ENCODE measurements around the gene PTPRU.

Gene PTPRU

GRCh38 chr1:29235955-29236711 is at the start of gene PTPRU:
TSS of gene PTPRU (plus strand) at chr1:29236522. CDS start at chr1:29236645, 123 bp downstream.
- H3K27me3 ChIP-seq (ENCODE audit: control insufficient read depth in 1 of 2, insufficient read depth in 2 of 2, low read length in 2 of 2): peaks cover 17 to 18% of the 10 kb centered on the region in 2 donors
- peak within 1 kb of the TSS; percentile 44 for H3K27ac ChIP-seq (ENCODE audit: low read depth, low read length)
- H3K36me3 ChIP-seq (ENCODE audit: insufficient read depth, low read length): no peaks in the 10 kb centered on the region
- peak within 1 kb of the TSS; percentile 67 to 73 for H3K4me3 ChIP-seq (ENCODE audit: low read depth in 1 of 2, low read length in 2 of 2)
- peak within 1 kb of the TSS; percentile 42 for H3K9ac ChIP-seq (ENCODE audit: low read length)
- no peaks in the 10 kb centered on the region for H3K9me3 ChIP-seq (ENCODE audit: low read length)
- H3K4me1 ChIP-seq (ENCODE audit: insufficient read depth, low read length): peaks cover 11% of the 10 kb centered on the region

GRCh38 chr1:29186707-29187106 is 49.6 kb upstream of the PTPRU start:
- H3K9ac ChIP-seq (ENCODE audit: low read length): no peak overlapping the region
- H3K27me3 ChIP-seq (ENCODE audit: control insufficient read depth in 1 of 2, insufficient read depth in 2 of 2, low read length in 2 of 2): no peaks in the 10 kb centered on the region
- no peaks in the 10 kb centered on the region for H3K4me1 ChIP-seq (ENCODE audit: insufficient read depth, low read length)
- H3K9me3 ChIP-seq (ENCODE audit: low read length): no peaks in the 10 kb centered on the region
- no peaks in the 10 kb centered on the region for H3K36me3 ChIP-seq (ENCODE audit: insufficient read depth, low read length)
- no peak overlapping the region for H3K27ac ChIP-seq (ENCODE audit: low read depth, low read length)
- no peak overlapping the region for H3K4me3 ChIP-seq (ENCODE audit: low read depth in 1 of 2, low read length in 2 of 2)

DNA sequence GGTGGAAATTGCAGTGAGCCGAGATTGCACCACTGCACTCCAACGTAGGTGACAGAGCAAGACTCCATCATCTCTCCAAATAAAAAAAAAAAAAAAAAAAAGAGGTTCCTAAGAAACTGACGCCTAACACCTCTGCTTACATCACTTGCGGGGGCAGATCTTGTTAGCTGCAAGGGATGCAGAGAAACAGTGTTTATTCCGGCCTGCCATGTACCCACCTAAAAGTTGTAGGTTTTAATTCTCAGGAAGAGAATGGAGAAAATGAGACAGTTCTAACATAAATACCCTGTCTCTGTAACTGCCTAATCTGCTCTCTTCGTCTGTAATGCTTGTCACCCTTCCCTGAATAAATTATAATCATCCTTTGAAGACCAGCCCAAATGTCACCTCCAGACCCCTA is 45.6 kb upstream of the PTPRU start:
- Histone ChIP-seq H3K36me3 (ENCODE audit: insufficient read depth, low read length) (peaks cover 26% of the 10 kb centered on the region), H3K27ac (ENCODE audit: low read depth, low read length) (no peak overlapping the region), H3K9me3 (ENCODE audit: low read length) (no peaks in the 10 kb centered on the region), H3K9ac (ENCODE audit: low read length) (no peak overlapping the region), H3K4me3 (ENCODE audit: low read depth in 1 of 2, low read length in 2 of 2) (no peak overlapping the region), H3K4me1 (ENCODE audit: insufficient read depth, low read length) (no peaks in the 10 kb centered on the region), H3K27me3 (ENCODE audit: control insufficient read depth in 1 of 2, insufficient read depth in 2 of 2, low read length in 2 of 2) (no peaks in the 10 kb centered on the region)

DNA sequence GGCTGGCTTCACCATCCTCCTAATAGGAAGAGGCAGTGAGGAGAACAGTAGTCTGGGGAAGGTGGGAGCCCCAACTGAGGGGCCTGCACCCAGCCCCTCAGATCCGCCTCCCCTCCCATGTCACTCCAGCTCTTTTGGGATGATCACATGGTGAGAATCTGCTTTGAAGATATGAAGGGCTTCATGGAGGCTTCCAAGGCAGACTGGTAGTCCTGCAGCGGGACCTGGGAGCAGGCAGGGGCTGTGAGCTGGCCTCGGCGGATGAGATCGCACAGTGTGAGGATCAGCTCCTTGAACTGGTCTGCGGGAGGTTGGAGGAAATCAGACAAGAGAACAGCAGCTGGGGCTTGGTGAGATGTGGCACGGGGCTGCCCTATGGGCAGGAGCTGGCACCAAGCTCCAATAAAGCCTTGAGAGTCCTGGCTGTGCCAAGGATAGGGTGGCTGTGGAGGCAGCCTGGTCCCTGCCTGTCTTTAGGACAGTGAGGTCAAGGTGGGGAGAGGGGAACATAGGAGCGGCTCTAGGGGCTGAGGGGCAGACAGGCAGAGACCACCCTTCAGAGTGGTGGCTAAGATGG is 42.4 kb upstream of the PTPRU start:
- Histone ChIP-seq H3K4me3 (ENCODE audit: low read depth in 1 of 2, low read length in 2 of 2) (no peak overlapping the region), H3K4me1 (ENCODE audit: insufficient read depth, low read length) (peaks cover 6% of the 10 kb centered on the region), H3K36me3 (ENCODE audit: insufficient read depth, low read length) (peaks cover 30% of the 10 kb centered on the region), H3K9me3 (ENCODE audit: low read length) (no peaks in the 10 kb centered on the region), H3K9ac (ENCODE audit: low read length) (no peak overlapping the region), H3K27ac (ENCODE audit: low read depth, low read length) (no peak overlapping the region), H3K27me3 (ENCODE audit: control insufficient read depth in 1 of 2, insufficient read depth in 2 of 2, low read length in 2 of 2) (no peaks in the 10 kb centered on the region)

DNA sequence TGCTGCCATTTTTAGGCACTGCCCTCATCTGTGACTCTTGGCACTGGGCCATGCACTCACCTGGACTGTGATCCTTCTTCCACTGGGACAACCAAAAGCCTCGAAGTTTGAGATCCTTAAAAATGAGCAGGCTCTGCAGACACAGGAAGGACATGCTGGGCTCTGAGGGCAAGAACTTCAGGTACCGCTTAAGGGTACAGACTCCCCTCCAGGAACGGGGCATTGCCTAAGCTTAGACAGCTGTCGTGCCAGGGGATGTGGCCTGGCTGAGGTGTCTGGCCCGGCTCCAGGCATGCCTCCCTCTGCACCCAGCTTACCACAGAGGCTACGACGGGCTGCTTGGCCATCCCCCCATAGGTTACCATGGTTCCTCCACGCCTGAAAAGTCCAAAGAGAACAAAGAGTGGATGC is 40.4 kb upstream of the PTPRU start:
- H3K4me3 ChIP-seq (ENCODE audit: low read depth in 1 of 2, low read length in 2 of 2): no peak overlapping the region
- H3K27ac ChIP-seq (ENCODE audit: low read depth, low read length): no peak overlapping the region
- H3K9ac ChIP-seq (ENCODE audit: low read length): no peak overlapping the region
- no peaks in the 10 kb centered on the region for H3K27me3 ChIP-seq (ENCODE audit: control insufficient read depth in 1 of 2, insufficient read depth in 2 of 2, low read length in 2 of 2)
- peaks cover 6% of the 10 kb centered on the region for H3K4me1 ChIP-seq (ENCODE audit: insufficient read depth, low read length)
- no peaks in the 10 kb centered on the region for H3K9me3 ChIP-seq (ENCODE audit: low read length)
- H3K36me3 ChIP-seq (ENCODE audit: insufficient read depth, low read length): peaks cover 40% of the 10 kb centered on the region

- Histone ChIP-seq H3K27ac (ENCODE audit: low read depth, low read length) (no peak overlapping the region), H3K27me3 (ENCODE audit: control insufficient read depth in 1 of 2, insufficient read depth in 2 of 2, low read length in 2 of 2) (no peaks in the 10 kb centered on the region), H3K9ac (ENCODE audit: low read length) (no peak overlapping the region), H3K36me3 (ENCODE audit: insufficient read depth, low read length) (peaks cover 50% of the 10 kb centered on the region), H3K4me1 (ENCODE audit: insufficient read depth, low read length) (peaks cover 12% of the 10 kb centered on the region), H3K9me3 (ENCODE audit: low read length) (no peaks in the 10 kb centered on the region), H3K4me3 (ENCODE audit: low read depth in 1 of 2, low read length in 2 of 2) (no peak overlapping the region)
Measured at GRCh38 chr1:29196863-29197589, 39.3 kb upstream of the PTPRU start.

- Histone ChIP-seq H3K9me3 (ENCODE audit: low read length) (no peaks in the 10 kb centered on the region), H3K4me1 (ENCODE audit: insufficient read depth, low read length) (peaks cover 17% of the 10 kb centered on the region), H3K4me3 (ENCODE audit: low read depth in 1 of 2, low read length in 2 of 2) (no peak overlapping the region), H3K36me3 (ENCODE audit: insufficient read depth, low read length) (peaks cover 50% of the 10 kb centered on the region), H3K27me3 (ENCODE audit: control insufficient read depth in 1 of 2, insufficient read depth in 2 of 2, low read length in 2 of 2) (no peaks in the 10 kb centered on the region), H3K9ac (ENCODE audit: low read length) (no peak overlapping the region), H3K27ac (ENCODE audit: low read depth, low read length) (no peak overlapping the region)
Measured at GRCh38 chr1:29197590-29197924, 38.8 kb upstream of the PTPRU start.

DNA sequence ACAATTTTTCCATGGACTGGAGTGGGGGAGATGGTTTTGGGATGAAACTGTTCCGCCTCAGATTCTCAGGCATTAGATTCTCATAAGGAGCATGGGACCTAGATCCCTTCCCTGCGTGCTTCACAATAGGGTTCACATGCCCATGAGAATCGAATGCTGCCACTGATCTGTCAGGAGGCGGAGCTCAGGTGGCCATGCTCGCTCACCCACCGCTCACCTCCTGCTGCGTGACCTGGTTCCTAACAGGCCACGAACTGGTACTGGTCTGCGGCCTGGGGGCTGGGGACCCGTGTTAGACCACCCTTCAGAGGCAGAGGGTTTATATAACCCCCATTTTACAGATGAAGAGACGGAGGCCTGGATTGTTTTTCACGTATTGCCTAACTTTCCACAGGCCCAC is 38.3 kb upstream of the PTPRU start:
- peaks cover 19% of the 10 kb centered on the region for H3K4me1 ChIP-seq (ENCODE audit: insufficient read depth, low read length)
- no peak overlapping the region for H3K27ac ChIP-seq (ENCODE audit: low read depth, low read length)
- H3K9me3 ChIP-seq (ENCODE audit: low read length): no peaks in the 10 kb centered on the region
- H3K4me3 ChIP-seq (ENCODE audit: low read depth in 1 of 2, low read length in 2 of 2): no peak overlapping the region
- H3K36me3 ChIP-seq (ENCODE audit: insufficient read depth, low read length): peaks cover 49% of the 10 kb centered on the region
- H3K27me3 ChIP-seq (ENCODE audit: control insufficient read depth in 1 of 2, insufficient read depth in 2 of 2, low read length in 2 of 2): no peaks in the 10 kb centered on the region
- no peak overlapping the region for H3K9ac ChIP-seq (ENCODE audit: low read length)

GRCh38 chr1:29200906-29201594 is 35.3 kb upstream of the PTPRU start:
- peaks cover 31% of the 10 kb centered on the region for H3K36me3 ChIP-seq (ENCODE audit: insufficient read depth, low read length)
- peaks cover 19% of the 10 kb centered on the region for H3K4me1 ChIP-seq (ENCODE audit: insufficient read depth, low read length)
- no peak overlapping the region for H3K9ac ChIP-seq (ENCODE audit: low read length)
- H3K27me3 ChIP-seq (ENCODE audit: control insufficient read depth in 1 of 2, insufficient read depth in 2 of 2, low read length in 2 of 2): no peaks in the 10 kb centered on the region
- H3K4me3 ChIP-seq (ENCODE audit: low read depth in 1 of 2, low read length in 2 of 2): no peak overlapping the region
- no peak overlapping the region for H3K27ac ChIP-seq (ENCODE audit: low read depth, low read length)
- no peaks in the 10 kb centered on the region for H3K9me3 ChIP-seq (ENCODE audit: low read length)

DNA sequence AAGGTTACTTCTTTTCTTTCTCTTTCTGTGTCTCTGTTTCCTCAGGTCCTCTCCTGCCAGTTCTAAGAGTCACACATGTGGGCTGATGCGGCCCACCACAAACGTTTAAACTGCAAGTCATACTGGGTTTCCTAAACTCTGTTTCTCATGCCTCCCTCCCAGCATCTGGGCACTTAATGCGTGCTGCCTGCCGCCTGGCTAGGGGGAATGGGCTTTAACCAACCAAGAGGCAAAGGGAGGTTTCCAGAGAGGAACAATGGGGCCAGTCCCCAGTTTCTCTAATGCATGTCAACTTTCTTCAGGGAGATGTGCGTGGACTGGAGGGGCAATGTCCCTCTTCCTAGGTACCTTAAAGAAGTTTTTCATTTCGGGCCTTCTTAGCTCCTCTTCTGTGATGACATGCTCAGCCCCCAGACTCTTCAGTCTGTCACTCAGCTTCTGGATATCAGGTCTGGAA is 34.7 kb upstream of the PTPRU start:
- peaks cover 36% of the 10 kb centered on the region for H3K36me3 ChIP-seq (ENCODE audit: insufficient read depth, low read length)
- no peak overlapping the region for H3K27ac ChIP-seq (ENCODE audit: low read depth, low read length)

GRCh38 chr1:29202053-29202452 is 34.3 kb upstream of the PTPRU start:
- Histone ChIP-seq H3K4me3 (ENCODE audit: low read depth in 1 of 2, low read length in 2 of 2) (no peak overlapping the region), H3K36me3 (ENCODE audit: insufficient read depth, low read length) (peaks cover 38% of the 10 kb centered on the region), H3K27ac (ENCODE audit: low read depth, low read length) (peak overlapping the region; percentile 65), H3K27me3 (ENCODE audit: control insufficient read depth in 1 of 2, insufficient read depth in 2 of 2, low read length in 2 of 2) (no peaks in the 10 kb centered on the region), H3K4me1 (ENCODE audit: insufficient read depth, low read length) (peaks cover 18% of the 10 kb centered on the region), H3K9ac (ENCODE audit: low read length) (peak overlapping the region; percentile 41), H3K9me3 (ENCODE audit: low read length) (no peaks in the 10 kb centered on the region)

More for the DNA sequence above, 34.7 kb upstream of the PTPRU start:
- H3K4me3 ChIP-seq (ENCODE audit: low read depth in 1 of 2, low read length in 2 of 2): no peak overlapping the region
- no peaks in the 10 kb centered on the region for H3K9me3 ChIP-seq (ENCODE audit: low read length)
- H3K27me3 ChIP-seq (ENCODE audit: control insufficient read depth in 1 of 2, insufficient read depth in 2 of 2, low read length in 2 of 2): no peaks in the 10 kb centered on the region
- peaks cover 19% of the 10 kb centered on the region for H3K4me1 ChIP-seq (ENCODE audit: insufficient read depth, low read length)
- no peak overlapping the region for H3K9ac ChIP-seq (ENCODE audit: low read length)
